Activated CD4-positive, alpha-beta T cell treated with anti-CD3 and anti-CD28 coated beads, Interleukin-2, amount 50 U/mL, for 24 hours (primary cell): ENCODE data around the gene KRT35.
"Not testable (repeated sequence)": the region's sequence is repeated elsewhere in the genome, so short reads cannot be mapped to it uniquely, and the experiment has no call there.

Experiments used
- DNase-seq, 2 donors: peaks; one replicate each; pipeline ENCODE4 v3.0.0-alpha.2; 2020; ENCODE audit warnings: low read depth in 1 of 2, low spot score in 1 of 2

KRT35 gene

DNA sequence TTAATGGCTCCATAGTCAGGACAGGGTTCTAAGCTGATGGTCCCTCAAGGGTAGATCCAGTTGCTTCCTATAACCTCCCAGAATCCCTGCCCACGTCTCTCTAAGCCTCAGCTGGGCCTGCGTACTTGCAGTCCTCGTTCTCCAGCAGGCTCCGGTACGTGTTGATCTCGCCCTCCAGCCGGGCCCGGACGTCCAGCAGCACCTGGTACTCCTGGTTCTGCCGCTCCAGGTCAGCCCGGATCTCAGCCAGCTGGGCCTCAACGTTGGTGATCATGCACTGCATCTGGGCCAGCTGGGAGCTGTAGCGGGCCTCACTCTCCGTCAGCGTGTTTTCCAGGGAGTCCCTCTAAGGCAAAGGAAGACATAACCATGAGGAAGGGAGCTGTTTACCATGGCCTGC lies 18.2 kb downstream of the KRT35 start:
- DNase-seq = no peak

- no peak for DNase-seq
These were observed 23.3 kb downstream of the KRT35 start for GRCh38 chr17:41457676-41458075.

- no peak for DNase-seq
These were observed 24.7 kb downstream of the KRT35 start for GRCh38 chr17:41456204-41456603.

- DNase-seq = no peak
These were observed 25.7 kb downstream of the KRT35 start for GRCh38 chr17:41455236-41455635.

DNA sequence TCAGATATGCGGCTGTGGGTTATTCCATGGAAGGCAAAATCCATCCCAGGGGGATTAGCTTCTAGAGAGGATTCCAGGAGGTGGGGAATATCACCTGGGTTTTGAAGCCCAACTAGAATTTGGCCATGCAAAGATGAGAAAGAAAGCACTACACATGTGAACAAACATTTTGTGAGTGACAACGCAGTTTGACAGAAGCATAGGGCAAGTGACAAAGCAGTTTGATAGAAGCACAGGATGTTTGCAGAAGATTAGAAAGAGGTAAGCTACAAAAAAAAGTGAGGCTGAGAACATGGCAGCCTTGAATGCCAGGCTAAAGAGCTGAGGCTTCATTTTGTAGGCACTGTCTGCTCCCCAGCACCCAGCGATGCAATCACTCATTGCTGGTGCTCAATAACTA lies 27.9 kb downstream of the KRT35 start:
- DNase-seq = no peak

DNA sequence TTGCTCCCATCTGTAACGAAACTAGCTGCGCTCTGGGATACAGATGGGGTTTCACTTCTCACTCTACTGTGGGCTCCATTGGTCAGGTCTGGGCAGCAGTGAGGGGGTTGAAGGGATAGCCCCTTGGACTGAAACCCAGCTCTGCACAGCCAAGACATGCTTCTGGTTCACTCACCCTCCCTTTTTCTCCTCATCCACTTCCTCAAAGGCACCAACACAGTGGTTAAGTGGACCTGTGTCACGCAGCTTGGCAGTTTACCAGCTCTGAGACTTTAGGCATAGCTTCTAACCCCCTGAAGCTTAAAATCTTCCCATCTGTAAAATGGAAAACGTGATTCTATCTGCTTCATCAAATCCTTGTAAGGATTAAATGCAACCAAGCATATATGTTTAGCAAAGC lies 28.7 kb downstream of the KRT35 start:
- DNase-seq = no peak

- no peak for DNase-seq
These were observed 29.7 kb downstream of the KRT35 start for GRCh38 chr17:41451154-41451728.

DNA sequence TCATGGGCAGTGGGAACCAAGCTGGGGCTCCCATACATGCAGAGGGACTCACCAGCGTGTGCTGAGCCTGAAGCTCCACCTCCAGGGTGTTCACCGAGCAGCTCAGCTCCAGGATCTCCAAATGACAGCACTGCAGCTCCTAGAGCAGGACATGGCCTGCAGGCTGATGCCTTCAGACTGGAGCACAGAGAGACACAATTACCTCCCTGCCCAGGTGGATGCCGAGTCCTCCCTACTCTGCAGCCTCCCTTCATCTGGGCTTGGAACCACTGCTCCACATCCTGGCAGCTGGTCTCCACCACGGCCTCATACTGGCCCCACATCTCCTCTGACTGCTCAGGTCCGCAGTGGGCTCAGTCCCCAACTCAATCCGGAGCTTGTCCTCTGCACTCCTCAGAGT lies 31.9 kb downstream of the KRT35 start:
- no peak for DNase-seq

- no peak for DNase-seq
These were observed 32.4 kb downstream of the KRT35 start for GRCh38 chr17:41448506-41448905.

DNA sequence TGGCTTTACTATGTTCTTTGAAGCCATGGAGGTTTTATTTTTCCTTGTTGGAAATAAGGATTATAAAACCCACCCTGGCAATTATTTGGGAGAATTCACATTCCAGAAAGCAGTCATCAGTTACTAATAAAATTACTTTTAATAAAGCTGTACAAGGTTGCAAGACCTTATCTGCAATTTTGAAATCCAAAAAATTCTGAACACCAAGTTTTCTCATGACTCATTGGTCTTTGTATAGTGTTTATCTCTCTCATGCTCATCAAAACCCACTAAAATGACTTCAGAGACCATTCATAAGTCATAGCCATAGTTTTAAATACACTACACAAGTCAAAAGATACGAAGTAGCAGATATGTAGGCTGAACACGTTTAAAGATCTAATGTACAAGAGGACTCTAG lies 34.1 kb downstream of the KRT35 start:
- no peak for DNase-seq

GRCh38 chr17:41444640-41445039 lies 36.3 kb downstream of the KRT35 start:
- no peak for DNase-seq

- no peak for DNase-seq
These were observed 36.8 kb downstream of the KRT35 start for GRCh38 chr17:41444186-41444585.

GRCh38 chr17:41442739-41443138 lies 38.2 kb downstream of the KRT35 start:
- no peak for DNase-seq

GRCh38 chr17:41440531-41441033 lies 40.4 kb downstream of the KRT35 start, which contains the start of gene KRT38:
TSS of gene KRT38 (minus strand) at chr17:41440983. CDS start at chr17:41440921, 62 bp downstream.
- DNase-seq = no peak

- no peak for DNase-seq
These were observed 41.6 kb downstream of the KRT35 start for GRCh38 chr17:41439375-41439774.

GRCh38 chr17:41437769-41438168 lies 43.2 kb downstream of the KRT35 start:
- no peak for DNase-seq

GRCh38 chr17:41437254-41437653 lies 43.7 kb downstream of the KRT35 start:
- DNase-seq = no peak

DNA sequence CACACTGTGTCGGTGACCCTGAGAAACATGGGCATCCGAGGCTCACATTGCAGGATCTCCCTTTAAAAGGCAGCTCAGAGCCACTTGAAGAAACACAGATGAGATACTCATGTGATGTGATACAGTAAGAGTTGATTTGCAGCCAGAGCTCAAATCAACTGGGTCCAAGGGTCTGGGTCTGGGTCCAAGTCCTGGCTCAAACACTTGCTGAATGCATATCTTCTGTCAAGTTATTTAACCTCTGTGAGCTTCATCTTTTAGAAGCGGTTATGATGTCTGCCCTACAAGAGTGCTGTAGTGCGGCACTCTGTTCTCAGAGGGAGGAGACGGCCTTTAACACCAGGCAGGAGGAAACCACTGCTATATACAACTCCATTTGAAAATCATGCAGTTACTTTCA lies 46.5 kb downstream of the KRT35 start:
- DNase-seq = no peak

DNA sequence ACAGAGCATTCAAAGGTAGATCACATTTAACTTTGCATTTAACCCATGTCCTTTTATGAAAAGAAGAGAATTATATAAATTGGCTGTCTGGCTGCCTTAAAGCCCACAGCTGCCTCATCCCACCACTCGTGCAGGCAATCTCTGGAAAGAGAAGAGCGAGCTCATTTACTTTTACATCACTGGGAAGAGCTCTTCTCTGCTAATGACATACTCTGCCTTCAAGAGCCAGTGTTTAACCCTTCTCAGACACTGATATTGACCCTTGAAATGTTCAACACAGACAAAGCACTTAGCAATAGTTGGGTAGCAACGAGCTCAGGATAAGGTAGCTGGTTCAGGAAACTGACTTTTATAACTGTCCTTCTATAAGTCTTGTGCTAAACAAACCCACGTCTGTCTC lies 46.9 kb downstream of the KRT35 start:
- no peak for DNase-seq

- no peak for DNase-seq
These were observed 47.4 kb downstream of the KRT35 start for GRCh38 chr17:41433586-41433985.

DNA sequence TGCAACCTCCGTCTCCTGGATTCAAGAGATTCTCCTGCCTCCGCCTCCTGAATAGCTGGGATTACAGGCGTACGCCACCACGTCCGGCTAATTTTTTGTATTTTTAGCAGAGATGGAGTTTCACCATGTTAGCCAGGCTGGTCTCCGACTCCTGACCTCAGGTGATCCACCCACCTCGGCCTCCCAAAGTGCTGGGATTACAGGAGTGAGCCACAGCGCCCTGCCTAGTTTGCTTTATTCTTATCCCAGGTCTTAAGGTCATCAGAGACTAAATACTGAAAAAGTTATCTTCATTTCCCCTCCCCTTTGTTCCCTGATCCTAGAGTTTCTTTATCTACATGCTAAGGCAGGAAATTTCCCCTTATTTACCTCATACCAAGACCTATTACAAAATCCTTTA lies 50.6 kb downstream of the KRT35 start:
- not testable (repeated sequence) for DNase-seq

GRCh38 chr17:41429667-41430066 lies 51.3 kb downstream of the KRT35 start:
- no peak for DNase-seq

- no peak for DNase-seq
These were observed 52.2 kb downstream of the KRT35 start for GRCh38 chr17:41428591-41429291.
